RWPE2 (cell line): Measurements from ENCODE around the gene TNFSF8.

Experiments
- ATAC-seq: fragments of 200-7000 bp; cut with Tn5 transposase; 3 replicates; pipeline ENCODE4 v1.9.1; 2021; ENCODE audit warnings: low read depth
- DNase-seq: peaks from one replicate; pipeline ENCODE4 v3.0.0-alpha.2; 2020; ENCODE audit warnings: low spot score
- H3K27ac ChIP-seq: fragments of 450-650 bp; 2 replicates; pipeline ENCODE4 v1.5.1; 2017; ENCODE audit warnings: mild to moderate bottlenecking; ENCODE audit not compliant: poor library complexity, severe bottlenecking
- H3K27me3 ChIP-seq: fragments of 250-450 bp; sonication (Bioruptor Pico); 2 replicates; pipeline ENCODE4 v1.5.1; 2021; ENCODE audit warnings: mild to moderate bottlenecking, moderate library complexity; ENCODE audit not compliant: insufficient read depth, poor library complexity, severe bottlenecking
- H3K36me3 ChIP-seq: fragments of 250-450 bp; sonication (Bioruptor Pico); 2 replicates; pipeline ENCODE4 v1.5.1; 2020; ENCODE audit warnings: low read depth, mild to moderate bottlenecking, moderate library complexity
- H3K4me1 ChIP-seq: fragments of 250-450 bp; sonication (Bioruptor Pico); 2 replicates; pipeline ENCODE4 v1.5.1; 2021; ENCODE audit warnings: mild to moderate bottlenecking, moderate library complexity; ENCODE audit not compliant: insufficient read depth, poor library complexity, severe bottlenecking
- H3K4me3 ChIP-seq: fragments of 250-450 bp; sonication (Bioruptor Pico); 2 replicates; pipeline ENCODE4 v1.5.1; 2021; ENCODE audit warnings: mild to moderate bottlenecking, moderate library complexity; ENCODE audit not compliant: severe bottlenecking
- H3K9me3 ChIP-seq: fragments of 250-450 bp; sonication (Bioruptor Pico); 2 replicates; pipeline ENCODE4 v1.5.1; 2021; ENCODE audit warnings: mild to moderate bottlenecking, moderate library complexity; ENCODE audit not compliant: severe bottlenecking
- TF ChIP-seq, protein P1 (sequence below): fragments of 450-650 bp; IDR thresholded peaks from one replicate; pipeline ENCODE4 v1.5.1; 2017; ENCODE audit warnings: mild to moderate bottlenecking, moderate library complexity; ENCODE audit not compliant: poor library complexity, severe bottlenecking

Gene TNFSF8

DNA sequence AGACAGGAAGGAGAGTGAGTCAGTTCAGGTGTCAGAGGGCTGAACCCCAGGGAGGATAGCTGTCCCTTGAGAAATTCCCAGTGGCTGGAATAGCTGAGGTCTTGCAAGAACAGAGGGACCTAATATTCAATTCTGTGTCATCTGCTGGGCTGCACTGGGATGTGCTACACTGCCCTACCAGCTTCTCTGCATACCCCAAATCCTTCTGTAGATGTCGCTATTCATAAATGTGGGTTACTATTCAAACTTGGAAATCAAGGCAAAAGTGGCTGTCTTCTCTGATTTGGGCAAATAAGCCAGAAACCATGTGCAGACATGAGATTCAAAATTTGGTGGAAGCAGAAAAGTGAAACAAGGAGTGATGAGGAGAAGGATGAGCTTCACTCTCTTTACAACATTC lies 16.3 kb downstream of the TNFSF8 start:
- no peak for DNase-seq
- no peak overlapping the region for H3K4me3 ChIP-seq
- H3K36me3 ChIP-seq = no peaks in the 10 kb centered on the region
- no peak for ATAC-seq
- no peaks in the 10 kb centered on the region for H3K27me3 ChIP-seq
- H3K4me1 ChIP-seq = peaks cover under 1% of the 10 kb centered on the region
- no peak overlapping the region for H3K27ac ChIP-seq
- TF ChIP-seq, protein P1, sequence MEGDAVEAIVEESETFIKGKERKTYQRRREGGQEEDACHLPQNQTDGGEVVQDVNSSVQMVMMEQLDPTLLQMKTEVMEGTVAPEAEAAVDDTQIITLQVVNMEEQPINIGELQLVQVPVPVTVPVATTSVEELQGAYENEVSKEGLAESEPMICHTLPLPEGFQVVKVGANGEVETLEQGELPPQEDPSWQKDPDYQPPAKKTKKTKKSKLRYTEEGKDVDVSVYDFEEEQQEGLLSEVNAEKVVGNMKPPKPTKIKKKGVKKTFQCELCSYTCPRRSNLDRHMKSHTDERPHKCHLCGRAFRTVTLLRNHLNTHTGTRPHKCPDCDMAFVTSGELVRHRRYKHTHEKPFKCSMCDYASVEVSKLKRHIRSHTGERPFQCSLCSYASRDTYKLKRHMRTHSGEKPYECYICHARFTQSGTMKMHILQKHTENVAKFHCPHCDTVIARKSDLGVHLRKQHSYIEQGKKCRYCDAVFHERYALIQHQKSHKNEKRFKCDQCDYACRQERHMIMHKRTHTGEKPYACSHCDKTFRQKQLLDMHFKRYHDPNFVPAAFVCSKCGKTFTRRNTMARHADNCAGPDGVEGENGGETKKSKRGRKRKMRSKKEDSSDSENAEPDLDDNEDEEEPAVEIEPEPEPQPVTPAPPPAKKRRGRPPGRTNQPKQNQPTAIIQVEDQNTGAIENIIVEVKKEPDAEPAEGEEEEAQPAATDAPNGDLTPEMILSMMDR = no peak
- H3K9me3 ChIP-seq = no peaks in the 10 kb centered on the region

DNA sequence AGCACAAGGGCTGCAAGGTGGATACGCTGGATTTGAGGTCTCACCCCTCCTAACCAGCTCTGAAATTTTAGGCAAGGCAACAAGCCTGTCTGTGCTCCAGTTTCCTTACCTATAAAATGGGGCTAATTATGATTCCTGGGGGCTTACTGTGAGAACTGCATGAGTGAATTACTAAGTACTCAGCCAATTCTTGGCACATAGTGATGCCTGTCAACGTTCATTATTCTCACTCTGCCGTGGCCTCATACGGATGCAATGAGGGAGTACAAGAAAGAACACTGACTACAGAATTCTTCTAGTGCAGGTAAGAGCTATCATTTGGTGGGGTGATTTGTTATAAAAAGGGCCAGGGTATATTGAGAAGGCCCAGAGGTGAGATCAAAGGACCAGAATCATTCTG lies 16.7 kb downstream of the TNFSF8 start:
- ATAC-seq = no peak
- DNase-seq = no peak
- H3K4me3 ChIP-seq = no peak overlapping the region
- H3K27me3 ChIP-seq = no peaks in the 10 kb centered on the region
- H3K9me3 ChIP-seq = no peaks in the 10 kb centered on the region
- TF ChIP-seq, protein P1 = no peak
- H3K4me1 ChIP-seq = peaks cover 5% of the 10 kb centered on the region
- H3K36me3 ChIP-seq = no peaks in the 10 kb centered on the region
- H3K27ac ChIP-seq = no peak overlapping the region

DNA sequence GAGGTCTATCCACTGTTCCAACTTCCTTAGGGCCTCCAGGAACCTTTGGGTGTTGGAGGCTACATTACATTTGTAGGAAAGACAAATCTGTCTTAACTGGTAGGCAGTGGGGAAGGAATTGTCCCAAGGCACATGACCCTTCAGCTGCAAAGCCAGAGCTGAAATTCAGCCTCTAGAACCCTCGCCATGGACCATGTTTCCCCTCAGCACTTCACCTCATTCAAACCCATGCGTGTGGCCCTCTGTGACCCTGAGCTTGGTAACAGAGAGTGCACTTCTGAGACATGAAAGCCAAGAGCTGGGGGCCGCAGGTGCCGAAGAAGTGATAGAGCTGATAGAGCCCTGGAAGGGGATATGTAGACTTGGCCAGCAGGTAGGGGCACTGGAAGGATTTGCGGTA lies 17.2 kb downstream of the TNFSF8 start:
- H3K4me3 ChIP-seq = no peak overlapping the region
- no peak overlapping the region for H3K27ac ChIP-seq
- no peaks in the 10 kb centered on the region for H3K36me3 ChIP-seq
- H3K27me3 ChIP-seq = no peaks in the 10 kb centered on the region
- TF ChIP-seq, protein P1 = no peak
- no peak for DNase-seq
- H3K4me1 ChIP-seq = peaks cover 9% of the 10 kb centered on the region
- ATAC-seq = no peak
- no peaks in the 10 kb centered on the region for H3K9me3 ChIP-seq

DNA sequence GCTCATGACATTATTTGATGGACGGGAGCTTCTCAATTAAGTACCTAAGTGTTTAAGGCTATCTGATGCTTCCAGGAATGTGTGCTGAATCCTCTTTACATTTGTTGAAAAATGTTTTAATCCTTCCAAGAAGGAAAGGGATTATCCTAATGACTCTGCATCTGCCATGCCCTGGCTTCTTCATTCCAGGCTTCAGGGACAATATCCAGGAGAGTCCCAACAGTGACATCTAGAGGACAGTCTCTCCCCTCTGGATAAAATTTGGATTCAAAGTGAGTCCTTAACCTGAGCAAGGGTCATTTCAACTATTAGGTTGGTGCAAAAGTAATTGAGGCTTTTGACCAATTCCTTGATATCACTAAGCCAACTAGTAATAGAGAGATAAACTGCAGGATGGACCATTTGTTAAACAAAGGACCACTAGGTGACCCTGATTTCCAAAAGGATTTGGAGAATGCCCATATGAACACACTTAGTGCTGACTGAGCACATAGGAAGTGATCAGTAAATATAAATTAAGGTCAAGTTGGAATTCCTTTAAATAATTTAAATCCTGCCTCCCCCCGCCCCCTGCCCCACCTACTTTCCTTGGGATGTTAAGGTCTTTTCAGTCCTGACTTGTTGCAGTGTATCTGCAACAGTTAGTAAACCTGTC lies 19.1 kb downstream of the TNFSF8 start:
- Histone ChIP-seq H3K27me3 (no peaks in the 10 kb centered on the region), H3K4me1 (peaks cover 22% of the 10 kb centered on the region), H3K4me3 (no peak overlapping the region), H3K9me3 (no peaks in the 10 kb centered on the region), H3K36me3 (no peaks in the 10 kb centered on the region), H3K27ac (no peak overlapping the region)
- no peak for ATAC-seq
- TF ChIP-seq, protein P1 = peak; percentile 91
- DNase-seq = no peak

DNA sequence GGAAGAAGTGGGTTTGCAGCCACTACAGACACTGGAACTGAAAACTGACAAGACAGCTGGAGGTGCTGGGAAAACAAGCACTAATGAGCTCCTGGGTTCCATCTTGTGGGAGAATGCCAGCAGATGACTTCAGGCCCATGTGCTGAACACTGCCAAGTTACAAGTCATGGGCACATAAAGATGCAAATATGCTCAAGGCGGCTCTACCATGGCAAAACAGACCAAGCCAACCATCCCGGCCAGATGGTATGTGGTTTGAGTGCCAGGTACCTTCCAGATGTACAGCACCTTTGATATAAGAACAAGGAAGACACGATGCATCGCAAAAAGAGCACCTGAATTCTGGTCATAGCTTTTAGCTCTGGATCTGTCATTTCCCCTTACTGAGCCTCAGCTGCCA lies 19.9 kb downstream of the TNFSF8 start:
- no peaks in the 10 kb centered on the region for H3K36me3 ChIP-seq
- peaks cover 22% of the 10 kb centered on the region for H3K4me1 ChIP-seq
- ATAC-seq = no peak
- no peak overlapping the region for H3K4me3 ChIP-seq
- H3K27me3 ChIP-seq = no peaks in the 10 kb centered on the region
- TF ChIP-seq, protein P1 = no peak
- no peak for DNase-seq
- no peaks in the 10 kb centered on the region for H3K9me3 ChIP-seq
- H3K27ac ChIP-seq = no peak overlapping the region
